DOHH2 (cell line): ENCODE data around the gene KCTD10.

Source experiments
- H3F3A ChIP-seq: fragments of 200-600 bp; sonication (generic), shearing (Covaris generic); 2 replicates; pipeline ENCODE4 v1.6.0; 2016; ENCODE audit warnings: antibody characterized with exemption, mild to moderate bottlenecking; ENCODE audit not compliant: control insufficient read depth, insufficient read depth
- H3K27ac ChIP-seq: fragments of 200-600 bp; sonication (generic); 2 replicates; pipeline ENCODE4 v1.5.1; 2014; ENCODE audit warnings: low read depth, mild to moderate bottlenecking, low read length, moderate library complexity
- H3K27me3 ChIP-seq: fragments of 200-600 bp; sonication (generic); 2 replicates; pipeline ENCODE4 v1.6.1; 2014; ENCODE audit warnings: mild to moderate bottlenecking, low read length, mixed read lengths; ENCODE audit not compliant: control insufficient read depth
- H3K36me3 ChIP-seq: fragments of 200-600 bp; sonication (generic); 2 replicates; pipeline ENCODE4 v1.6.1; 2014; ENCODE audit warnings: mild to moderate bottlenecking, low read length, moderate library complexity, mixed read lengths; ENCODE audit not compliant: control insufficient read depth
- H3K4me1 ChIP-seq: fragments of 200-600 bp; sonication (generic); 2 replicates; pipeline ENCODE4 v1.6.1; 2014; ENCODE audit warnings: mild to moderate bottlenecking, low read length, mixed read lengths; ENCODE audit not compliant: control insufficient read depth
- H3K4me2 ChIP-seq: fragments of 200-600 bp; sonication (generic); 2 replicates; pipeline ENCODE4 v1.6.0; 2014; ENCODE audit warnings: mild to moderate bottlenecking, low read length, moderate library complexity
- H3K4me3 ChIP-seq: fragments of 200-600 bp; sonication (generic); 2 replicates; pipeline ENCODE4 v1.5.1; 2014; ENCODE audit warnings: mild to moderate bottlenecking, low read length, mixed read lengths
- H3K79me2 ChIP-seq: fragments of 200-600 bp; sonication (generic); 2 replicates; pipeline ENCODE4 v1.6.1; 2014; ENCODE audit warnings: mild to moderate bottlenecking, low read length, mixed read lengths; ENCODE audit not compliant: control insufficient read depth
- H3K9me2 ChIP-seq: fragments of 200-600 bp; sonication (generic); replicated peaks from 2 replicates; pipeline ENCODE4 v1.6.1; 2014; ENCODE audit warnings: mild to moderate bottlenecking, low read length, mixed read lengths; ENCODE audit not compliant: control insufficient read depth
- H3K9me3 ChIP-seq: fragments of 200-600 bp; sonication (generic); 2 replicates; pipeline ENCODE4 v1.6.1; 2014; ENCODE audit warnings: antibody characterized with exemption, low read length, mixed read lengths; ENCODE audit not compliant: control insufficient read depth, insufficient read depth
- H4K20me1 ChIP-seq: fragments of 200-600 bp; sonication (generic); 2 replicates; pipeline ENCODE4 v1.6.0; 2014; ENCODE audit warnings: low read depth, mild to moderate bottlenecking, antibody characterized with exemption, low read length, moderate library complexity; ENCODE audit not compliant: control insufficient read depth, insufficient read depth
- CTCF ChIP-seq: fragments of 200-600 bp; sonication (generic); IDR thresholded peaks from one replicate; pipeline ENCODE4 v1.5.1; 2014; ENCODE audit warnings: antibody characterized with exemption, mild to moderate bottlenecking, low read depth, low read length; ENCODE audit not compliant: poor library complexity, severe bottlenecking
- EZH2phosphoT487 ChIP-seq: fragments of 200-600 bp; sonication (generic); IDR thresholded peaks from 2 replicates; pipeline ENCODE4 v1.6.1; 2017; ENCODE audit warnings: borderline replicate concordance, mild to moderate bottlenecking, antibody characterized with exemption, low read length, moderate library complexity, mixed read lengths

The KCTD10 gene

GRCh38 chr12:109477185-109477962 is at the start of gene KCTD10, which contains the start of gene UBE3B:
Gene KCTD10, minus strand, starts transcription at chr12:109477300. Its CDS starts 38 bp downstream, at chr12:109477262.
Gene UBE3B, plus strand, starts transcription at chr12:109477634. Its CDS starts 5,918 bp downstream, at chr12:109483552.
- Histone ChIP-seq H3K4me2 (peak within 1 kb of the TSS; percentile 82), H3K79me2 (peaks cover 76% of the 10 kb centered on the region), H3F3A (0 out of 2 replicates have a peak, but pooled peaks cover 3% of the 10 kb centered on the region), H3K27me3 (no peaks in the 10 kb centered on the region), H3K36me3 (no peaks in the 10 kb centered on the region; the same call in 1 of the 2 replicates), H4K20me1 (peaks cover 3% of the 10 kb centered on the region; the same call in 1 of the 2 replicates), H3K9me3 (no peaks in the 10 kb centered on the region), H3K4me1 (peaks cover 22% of the 10 kb centered on the region), H3K9me2 (no peaks in the 10 kb centered on the region), H3K27ac (peak within 1 kb of the TSS; percentile 66), H3K4me3 (peak within 1 kb of the TSS; percentile 98)
- TF ChIP-seq CTCF (no peak), EZH2phosphoT487 (no peak)

GRCh38 chr12:109525279-109525585 is 48.1 kb upstream of the KCTD10 start:
- Histone ChIP-seq H3K9me3 (no peaks in the 10 kb centered on the region), H3F3A (no peaks in the 10 kb centered on the region), H3K27me3 (no peaks in the 10 kb centered on the region), H3K4me3 (no peak overlapping the region), H3K36me3 (0 out of 2 replicates have a peak, but pooled peaks cover 6% of the 10 kb centered on the region), H3K79me2 (no peaks in the 10 kb centered on the region), H4K20me1 (no peaks in the 10 kb centered on the region), H3K4me2 (no peak overlapping the region), H3K27ac (no peak overlapping the region), H3K9me2 (no peaks in the 10 kb centered on the region), H3K4me1 (no peaks in the 10 kb centered on the region)
- TF ChIP-seq CTCF (no peak), EZH2phosphoT487 (no peak)

GRCh38 chr12:109524466-109525278 is 47.6 kb upstream of the KCTD10 start:
- no peak overlapping the region for H3K4me3 ChIP-seq
- no peaks in the 10 kb centered on the region for H3K9me3 ChIP-seq
- H3F3A ChIP-seq = no peaks in the 10 kb centered on the region
- TF ChIP-seq CTCF = no peak
- no peak for TF ChIP-seq EZH2phosphoT487
- no peaks in the 10 kb centered on the region for H3K79me2 ChIP-seq
- H3K36me3 ChIP-seq = 0 out of 2 replicates have a peak, but pooled peaks cover 6% of the 10 kb centered on the region
- no peaks in the 10 kb centered on the region for H3K4me1 ChIP-seq
- H4K20me1 ChIP-seq = no peaks in the 10 kb centered on the region
- no peaks in the 10 kb centered on the region for H3K27me3 ChIP-seq
- H3K27ac ChIP-seq = no peak overlapping the region
- H3K4me2 ChIP-seq = no peak overlapping the region
- H3K9me2 ChIP-seq = no peaks in the 10 kb centered on the region
